ENCODE data around the gene ISCA2.

Gene ISCA2

DNA sequence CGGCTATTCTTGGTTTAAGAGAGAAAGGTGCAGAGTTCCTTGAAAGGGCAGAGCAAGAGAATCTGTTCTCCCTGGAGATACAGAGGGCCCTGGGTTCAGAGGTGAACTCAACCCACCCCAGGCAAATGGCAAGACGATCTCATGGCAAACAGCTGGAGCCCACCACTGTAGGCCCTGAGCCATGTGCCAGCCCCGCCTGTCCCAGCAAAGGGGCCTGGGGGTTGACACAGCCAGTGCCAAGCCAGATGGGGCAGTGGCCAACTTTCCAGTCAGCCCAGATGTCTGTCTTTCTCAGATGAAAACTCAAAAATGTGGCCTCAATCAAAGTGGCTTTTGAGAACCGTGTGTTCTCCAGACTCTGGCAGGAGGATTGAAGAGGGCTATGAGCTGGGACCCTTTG, 51.8 kb downstream of the ISCA2 start:
- no peak for TF ChIP-seq CTCF (IDR thresholded peaks at IDR 0.05; ENCODE audit: low read length, missing control alignments)
- no peak overlapping the region for H3K4me3 ChIP-seq (replicated peaks; ENCODE audit: low read depth, low read length)
- DNase-seq (ENCODE audit: low read depth) = no peak

GRCh38 chr14:74546416-74546815, 52.9 kb downstream of the ISCA2 start:
- no peak overlapping the region for H3K4me3 ChIP-seq (replicated peaks; ENCODE audit: low read depth, low read length)
- DNase-seq (ENCODE audit: low read depth) = no peak
- no peak for TF ChIP-seq CTCF (IDR thresholded peaks at IDR 0.05; ENCODE audit: low read length, missing control alignments)
